Neural progenitor cell (in vitro differentiated cells): ENCODE results near the gene TMUB1. TPM values are rescaled to one million over a fixed set of nuclear protein-coding genes. Genes with fewer than 3 reads are reported as not detected.

ENCODE experiments used
- DNase-seq: peaks from one replicate; pipeline ENCODE4 v3.0.0-alpha.2; 2016; ENCODE audit warnings: low spot score
- H2AFZ ChIP-seq: fragments of 200-600 bp; sonication (generic); replicated peaks from 2 replicates; pipeline ENCODE4 v1.6.1; 2016; ENCODE audit warnings: antibody characterized with exemption
- H3F3A ChIP-seq: fragments of 200-600 bp; sonication (generic); 2 replicates; pipeline ENCODE4 v1.6.1; 2016; ENCODE audit warnings: antibody characterized with exemption, low read depth
- H3K27ac ChIP-seq: fragments of 200-600 bp; sonication (generic); 2 replicates; pipeline ENCODE4 v1.5.1; 2016; ENCODE audit warnings: mild to moderate bottlenecking
- H3K27me3 ChIP-seq: fragments of 200-600 bp; sonication (generic); 2 replicates; pipeline ENCODE4 v1.6.1; 2016; ENCODE audit warnings: mild to moderate bottlenecking, moderate library complexity
- H3K36me3 ChIP-seq: fragments of 200-600 bp; sonication (generic); 2 replicates; pipeline ENCODE4 v1.5.1; 2016
- H3K4me1 ChIP-seq: fragments of 200-600 bp; sonication (generic); 2 replicates; pipeline ENCODE4 v1.6.1; 2016; ENCODE audit warnings: mixed run types
- H3K4me2 ChIP-seq: fragments of 200-600 bp; sonication (generic); 2 replicates; pipeline ENCODE4 v1.6.1; 2016
- H3K4me3 ChIP-seq: fragments of 200-600 bp; sonication (generic); 2 replicates; pipeline ENCODE4 v1.5.1; 2016
- H3K79me2 ChIP-seq: fragments of 200-600 bp; sonication (generic); 2 replicates; pipeline ENCODE4 v1.6.1; 2016; ENCODE audit warnings: low read depth
- H3K9ac ChIP-seq: fragments of 200-600 bp; sonication (generic); 2 replicates; pipeline ENCODE4 v1.6.1; 2016
- H3K9me3 ChIP-seq: fragments of 200-600 bp; sonication (generic); 2 replicates; pipeline ENCODE4 v1.5.1; 2016; ENCODE audit warnings: low read depth
- H4K20me1 ChIP-seq: fragments of 200-600 bp; sonication (generic); 2 replicates; pipeline ENCODE4 v1.6.1; 2016; ENCODE audit warnings: low read depth
- H3K27ac Mint-ChIP-seq: 3 replicates; pipeline ENCODE4 v1.8.0; 2021; ENCODE audit warnings: mixed read lengths
- H3K27me3 Mint-ChIP-seq: 2 replicates; pipeline ENCODE4 v1.8.0; 2022; ENCODE audit warnings: low read depth, mild to moderate bottlenecking, inconsistent platforms, moderate library complexity, mixed read lengths; ENCODE audit not compliant: insufficient read depth
- H3K36me3 Mint-ChIP-seq: 3 replicates; pipeline ENCODE4 v1.8.0; 2021; ENCODE audit warnings: mixed read lengths
- H3K4me1 Mint-ChIP-seq: 3 replicates; pipeline ENCODE4 v1.8.0; 2021; ENCODE audit warnings: mixed read lengths
- H3K4me3 Mint-ChIP-seq: 3 replicates; pipeline ENCODE4 v1.8.0; 2021; ENCODE audit warnings: mild to moderate bottlenecking, moderate library complexity, mixed read lengths
- H3K9me3 Mint-ChIP-seq: 3 replicates; pipeline ENCODE4 v1.8.0; 2020; ENCODE audit warnings: mixed read lengths
- EZH2 ChIP-seq: fragments of 200-600 bp; sonication (generic); IDR thresholded peaks from 2 replicates; pipeline ENCODE4 v1.6.1; 2017; ENCODE audit warnings: antibody characterized with exemption, mild to moderate bottlenecking, moderate library complexity
- EZH2phosphoT487 ChIP-seq: fragments of 200-600 bp; sonication (generic); IDR thresholded peaks from 2 replicates; pipeline ENCODE4 v1.6.1; 2017; ENCODE audit warnings: antibody characterized with exemption
- total RNA-seq: library from RNA; depleted of rRNA; stranded (reverse); fragments of >200 nt; gene quantifications from 2 replicates; pipeline ENCODE4 v1.2.3, GENCODE V29; 2015; ENCODE audit warnings: low replicate concordance
- TF ChIP-seq, protein P1 (sequence below): fragments of 200-600 bp; sonication (generic); IDR thresholded peaks from 2 replicates; pipeline ENCODE4 v1.5.1; 2017; ENCODE audit warnings: antibody characterized with exemption, mild to moderate bottlenecking

TMUB1 gene
- total RNA-seq: 6.0 and 49.4 TPM in 2 replicates

- DNase-seq: peak; percentile 84
- H3K9ac ChIP-seq: peak within 1 kb of the TSS; percentile 36
- Mint-ChIP-seq H3K36me3 (peaks cover 4% of the 10 kb centered on the region), H3K4me3 (peak within 1 kb of the TSS; percentile 93), H3K9me3 (no peaks in the 10 kb centered on the region), H3K27ac (no peak within 1 kb of the TSS), H3K27me3 (peaks cover 18% of the 10 kb centered on the region), H3K4me1 (peaks cover 37% of the 10 kb centered on the region)
- peaks cover 18% of the 10 kb centered on the region for H3K27me3 ChIP-seq
- H3K4me3 ChIP-seq: peak within 1 kb of the TSS; percentile 96
- H3K4me2 ChIP-seq: peak within 1 kb of the TSS; percentile 86
- no peak within 1 kb of the TSS for H3K27ac ChIP-seq
- H2AFZ ChIP-seq: peak within 1 kb of the TSS; percentile 74
- peaks cover 41% of the 10 kb centered on the region for H3K79me2 ChIP-seq
- no peaks in the 10 kb centered on the region for H3K9me3 ChIP-seq
- H3K4me1 ChIP-seq: peaks cover 44% of the 10 kb centered on the region
- peaks cover 37% of the 10 kb centered on the region for H4K20me1 ChIP-seq
- H3F3A ChIP-seq: peaks cover 66% of the 10 kb centered on the region
- no peaks in the 10 kb centered on the region for H3K36me3 ChIP-seq
- TF ChIP-seq EZH2 (no peak), EZH2phosphoT487 (no peak)
- TF ChIP-seq, protein P1, sequence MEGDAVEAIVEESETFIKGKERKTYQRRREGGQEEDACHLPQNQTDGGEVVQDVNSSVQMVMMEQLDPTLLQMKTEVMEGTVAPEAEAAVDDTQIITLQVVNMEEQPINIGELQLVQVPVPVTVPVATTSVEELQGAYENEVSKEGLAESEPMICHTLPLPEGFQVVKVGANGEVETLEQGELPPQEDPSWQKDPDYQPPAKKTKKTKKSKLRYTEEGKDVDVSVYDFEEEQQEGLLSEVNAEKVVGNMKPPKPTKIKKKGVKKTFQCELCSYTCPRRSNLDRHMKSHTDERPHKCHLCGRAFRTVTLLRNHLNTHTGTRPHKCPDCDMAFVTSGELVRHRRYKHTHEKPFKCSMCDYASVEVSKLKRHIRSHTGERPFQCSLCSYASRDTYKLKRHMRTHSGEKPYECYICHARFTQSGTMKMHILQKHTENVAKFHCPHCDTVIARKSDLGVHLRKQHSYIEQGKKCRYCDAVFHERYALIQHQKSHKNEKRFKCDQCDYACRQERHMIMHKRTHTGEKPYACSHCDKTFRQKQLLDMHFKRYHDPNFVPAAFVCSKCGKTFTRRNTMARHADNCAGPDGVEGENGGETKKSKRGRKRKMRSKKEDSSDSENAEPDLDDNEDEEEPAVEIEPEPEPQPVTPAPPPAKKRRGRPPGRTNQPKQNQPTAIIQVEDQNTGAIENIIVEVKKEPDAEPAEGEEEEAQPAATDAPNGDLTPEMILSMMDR: no peak
These were observed at the start of gene TMUB1 for GRCh38 chr7:151083071-151083823. TMUB1 (minus strand) TSS chr7:151083493; CDS start chr7:151082563, 930 bp downstream.

GRCh38 chr7:151132461-151133205 lies 49.3 kb upstream of the TMUB1 start:
- Mint-ChIP-seq H3K4me1 (peaks cover 7% of the 10 kb centered on the region), H3K36me3 (peaks cover 25% of the 10 kb centered on the region), H3K27ac (no peak overlapping the region), H3K27me3 (peaks cover 8% of the 10 kb centered on the region), H3K4me3 (no peak overlapping the region), H3K9me3 (no peaks in the 10 kb centered on the region)
- Histone ChIP-seq H3K9ac (no peak overlapping the region), H4K20me1 (peaks cover 14% of the 10 kb centered on the region), H3K4me1 (peaks cover 10% of the 10 kb centered on the region), H3K36me3 (no peaks in the 10 kb centered on the region), H3K79me2 (no peaks in the 10 kb centered on the region), H3K27ac (no peak overlapping the region), H3K4me2 (no peak overlapping the region), H2AFZ (no peak overlapping the region), H3K9me3 (no peaks in the 10 kb centered on the region), H3K4me3 (no peak overlapping the region), H3K27me3 (no peaks in the 10 kb centered on the region), H3F3A (peaks cover 12% of the 10 kb centered on the region)
- DNase-seq: no peak
- TF ChIP-seq EZH2phosphoT487: no peak
- no peak for TF ChIP-seq EZH2
- TF ChIP-seq, protein P1: no peak

- no peaks in the 10 kb centered on the region for H3K9me3 ChIP-seq
- H3K4me3 ChIP-seq: no peak overlapping the region
- H3K4me1 ChIP-seq: peaks cover 1% of the 10 kb centered on the region
- H3K4me2 ChIP-seq: no peak overlapping the region
- peaks cover 6% of the 10 kb centered on the region for H3K4me1 Mint-ChIP-seq
- H3K9me3 Mint-ChIP-seq: no peaks in the 10 kb centered on the region
- H3F3A ChIP-seq: peaks cover 8% of the 10 kb centered on the region
- TF ChIP-seq EZH2 (no peak), EZH2phosphoT487 (no peak)
- TF ChIP-seq, protein P1: no peak
- peaks cover 12% of the 10 kb centered on the region for H3K27me3 Mint-ChIP-seq
- no peak overlapping the region for H2AFZ ChIP-seq
- H3K36me3 ChIP-seq: no peaks in the 10 kb centered on the region
- peaks cover 17% of the 10 kb centered on the region for H4K20me1 ChIP-seq
- peaks cover 26% of the 10 kb centered on the region for H3K36me3 Mint-ChIP-seq
- H3K9ac ChIP-seq: no peak overlapping the region
- H3K27ac Mint-ChIP-seq: no peak overlapping the region
- H3K4me3 Mint-ChIP-seq: no peak overlapping the region
- H3K27ac ChIP-seq: no peak overlapping the region
- H3K27me3 ChIP-seq: no peaks in the 10 kb centered on the region
- no peaks in the 10 kb centered on the region for H3K79me2 ChIP-seq
- no peak for DNase-seq
These were observed 48.5 kb upstream of the TMUB1 start for GRCh38 chr7:151131592-151132293.
